NK-92 treated with Interleukin-12 subunit alpha and Interleukin-12 subunit beta, amount 100 ng/mL, for 24 hours (cell line): Measurements from ENCODE around the gene EMP3.
"Not testable (repeated sequence)": the region's sequence is repeated elsewhere in the genome, so short reads cannot be mapped to it uniquely, and the experiment has no call there.

Experiments
- DNase-seq: peaks from one replicate; lab custom pipeline; 2025; lab: John Stamatoyannopoulos, UW

Gene EMP3

DNA sequence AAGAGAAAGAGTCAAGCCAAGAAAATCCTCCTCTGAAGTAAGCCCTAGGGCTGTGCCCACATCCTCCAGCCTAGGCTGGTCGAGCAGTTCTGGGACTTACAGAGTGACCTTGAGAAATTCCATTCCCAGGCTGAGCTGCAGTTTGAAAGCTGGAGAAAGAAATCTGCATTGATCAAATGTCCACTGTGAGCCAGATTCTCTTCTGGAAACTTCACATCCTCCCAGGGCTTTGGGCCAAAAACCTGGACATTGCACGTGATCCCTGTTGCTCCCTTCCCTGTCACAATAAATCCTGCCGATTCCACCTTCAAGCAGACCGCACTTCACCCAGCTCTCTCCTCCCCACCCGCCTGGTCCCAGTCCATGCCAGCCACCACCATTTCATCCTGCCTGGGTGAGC lies 22.7 kb downstream of the EMP3 start:
- DNase-seq = no peak

GRCh38 chr19:48348737-48349136 lies 23.4 kb downstream of the EMP3 start:
- DNase-seq = no peak

GRCh38 chr19:48350856-48351255 lies 25.5 kb downstream of the EMP3 start:
- no peak for DNase-seq

DNA sequence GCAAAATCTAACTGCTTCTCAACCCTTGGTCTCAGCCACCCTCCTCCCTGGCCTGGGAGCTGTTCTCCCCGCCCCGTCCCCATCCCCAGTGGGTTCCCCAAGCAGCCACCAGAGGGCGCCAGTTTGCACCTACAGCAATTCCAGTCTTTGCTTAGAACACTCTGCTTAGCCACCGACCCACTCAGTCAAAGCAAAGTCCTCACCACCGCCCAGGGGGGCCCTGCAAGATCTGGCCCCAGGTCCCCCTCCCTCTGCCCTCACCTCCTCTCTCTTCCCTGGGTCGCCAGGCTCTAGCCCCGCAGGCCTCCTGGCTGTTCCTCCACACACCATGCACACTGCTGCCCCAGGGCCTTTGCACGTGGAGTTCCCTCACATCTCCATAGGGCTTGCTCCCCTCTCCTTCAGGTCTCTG lies 26.0 kb downstream of the EMP3 start:
- peak; percentile 51 for DNase-seq

DNA sequence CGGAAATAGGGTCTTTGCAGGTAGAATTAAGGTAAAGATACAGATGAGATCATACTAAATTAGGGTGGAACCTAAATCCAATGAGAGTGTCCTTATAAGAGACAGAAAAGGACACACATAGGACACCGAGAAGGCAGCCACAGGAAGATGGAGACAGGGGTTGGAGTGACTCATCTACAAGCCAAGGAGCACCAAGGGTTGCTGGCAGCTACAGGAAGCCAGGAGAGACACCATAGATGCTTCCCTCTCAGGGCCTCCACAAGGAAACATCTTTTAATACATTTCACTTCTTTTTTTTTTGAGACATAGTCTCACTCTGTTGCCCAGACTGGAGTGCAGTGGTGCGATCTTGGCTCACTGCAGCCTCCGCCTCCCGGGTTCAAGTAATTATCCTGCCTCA lies 28.3 kb downstream of the EMP3 start:
- no peak for DNase-seq

DNA sequence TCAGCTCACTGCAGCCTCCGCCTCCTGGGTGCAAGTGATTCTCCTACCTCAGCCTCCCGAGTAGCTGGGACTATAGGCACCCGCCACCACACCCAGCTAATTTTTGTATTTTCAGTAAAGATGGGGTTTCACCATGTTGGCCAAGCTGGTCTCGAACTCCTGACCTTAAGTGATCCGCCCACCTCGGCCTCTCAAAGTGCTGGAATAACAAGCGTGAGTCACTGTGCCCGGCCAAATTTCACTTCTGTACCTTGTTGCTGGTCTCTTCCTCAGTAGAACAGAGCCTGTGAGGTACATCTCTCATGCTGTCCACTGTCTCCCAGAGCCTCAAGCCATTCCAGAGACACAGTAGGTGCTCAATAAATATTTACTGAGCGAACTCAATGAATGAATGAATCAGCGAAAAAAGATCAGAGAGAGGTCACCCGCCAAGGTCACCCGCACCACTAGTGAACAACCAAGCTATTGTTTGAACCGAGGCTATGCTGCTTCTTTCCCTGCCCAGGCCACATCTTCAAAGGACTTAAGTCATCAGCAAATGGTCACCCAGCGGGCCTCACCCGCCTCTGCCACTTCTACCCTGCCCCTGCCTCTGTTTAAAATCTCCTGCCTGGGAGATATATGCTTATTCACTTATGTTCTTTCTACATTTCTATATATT lies 29.1 kb downstream of the EMP3 start:
- no peak for DNase-seq

- no peak for DNase-seq
These were observed 30.1 kb downstream of the EMP3 start for GRCh38 chr19:48355365-48355954.

DNA sequence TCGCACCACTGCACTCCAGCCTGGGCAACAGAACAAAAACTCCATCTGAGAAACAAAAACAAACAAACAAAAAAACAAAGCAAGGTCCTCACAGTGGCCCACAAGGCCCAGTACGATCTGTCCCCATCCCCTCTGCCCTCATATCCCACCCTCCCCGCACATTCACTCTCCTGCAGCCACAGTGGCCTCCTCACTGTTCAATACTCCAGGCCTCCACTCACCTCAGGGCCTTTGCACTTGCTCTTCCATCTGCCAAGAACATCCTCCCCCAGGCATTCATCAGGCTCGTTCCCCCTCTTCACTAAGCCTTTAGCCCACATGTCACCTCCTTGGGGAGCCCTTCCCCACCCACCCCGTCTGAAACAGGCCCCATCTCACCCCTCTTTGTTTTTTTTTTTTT lies 33.8 kb downstream of the EMP3 start:
- no peak for DNase-seq

GRCh38 chr19:48361912-48362311 lies 36.6 kb downstream of the EMP3 start:
- DNase-seq = no peak

DNA sequence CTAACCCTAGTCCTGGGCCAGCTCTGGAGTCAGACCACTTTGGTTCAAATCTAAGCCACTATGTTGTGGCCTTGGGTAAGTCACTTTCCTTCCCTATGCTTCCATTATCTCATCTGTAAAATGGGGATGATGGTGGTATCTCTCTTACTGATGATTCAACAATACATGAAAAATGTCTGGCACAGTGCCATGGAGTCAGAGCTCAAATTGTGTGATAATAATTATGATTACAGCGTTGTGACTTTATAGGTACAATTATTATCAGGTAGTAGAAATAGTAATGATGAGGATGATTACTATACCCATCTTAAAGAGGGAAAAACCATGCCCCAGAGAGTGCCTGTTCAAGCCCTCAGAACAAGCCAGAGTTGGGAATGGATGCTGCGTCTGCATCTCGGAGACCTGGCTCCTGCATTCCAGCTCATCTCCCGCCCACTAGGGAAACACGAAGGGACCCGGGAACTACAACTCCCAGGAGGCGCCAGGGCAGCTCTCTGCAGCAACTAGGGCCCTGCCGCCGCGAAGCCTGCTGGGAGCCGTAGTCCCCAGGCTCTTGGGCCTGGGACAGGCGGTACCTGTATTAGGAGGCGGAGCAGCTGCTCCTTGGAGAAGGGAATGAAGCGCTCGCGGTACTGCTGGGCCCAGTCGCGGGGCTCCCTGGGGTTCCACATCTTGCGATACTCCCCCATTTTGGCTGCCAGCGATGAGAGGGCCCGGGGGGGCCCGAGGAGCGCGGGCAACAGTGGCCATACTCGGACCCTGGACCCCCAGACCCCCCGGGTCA lies 37.6 kb downstream of the EMP3 start:
- peak; percentile 91 for DNase-seq

- DNase-seq = no peak
These were observed 38.1 kb downstream of the EMP3 start for GRCh38 chr19:48363500-48363809.

DNA sequence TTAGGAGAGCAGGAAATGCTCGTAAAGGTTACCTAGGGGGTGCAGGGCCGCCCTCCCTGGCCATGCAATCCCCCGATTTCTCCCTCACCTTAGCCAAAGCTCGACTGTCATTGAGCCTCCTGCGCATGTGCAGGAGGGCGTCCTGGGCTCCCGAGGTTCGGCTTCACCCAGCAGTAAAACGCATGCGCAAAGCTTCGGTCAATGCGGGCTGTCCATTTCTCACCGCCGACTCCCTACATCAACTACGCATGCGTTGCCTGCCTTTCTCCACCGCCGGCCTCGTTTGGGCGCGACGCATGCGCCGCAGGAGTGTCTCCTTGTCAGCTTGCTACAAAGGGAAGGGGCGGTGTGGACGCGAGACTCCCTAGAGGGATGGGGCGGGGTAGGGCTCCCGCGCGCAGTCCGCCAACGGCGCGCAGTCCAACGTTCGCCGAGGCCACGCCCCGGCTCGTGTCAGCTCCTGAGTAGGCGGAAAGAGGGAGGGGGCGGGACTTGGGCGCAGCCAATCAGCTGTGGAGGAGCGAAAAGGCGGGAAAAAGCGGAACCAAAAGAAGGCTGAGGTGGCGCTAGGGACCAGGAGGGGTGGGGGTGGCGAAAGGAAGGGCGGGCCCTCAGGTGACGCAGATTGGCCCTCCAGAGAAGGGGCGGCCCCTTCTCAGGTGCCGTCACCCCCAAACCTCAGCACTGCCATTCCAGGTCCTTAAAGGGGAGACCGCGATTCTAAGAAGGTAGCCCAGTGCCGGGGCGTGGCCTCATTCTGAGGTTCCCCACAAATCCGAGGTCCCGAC lies 38.7 kb downstream of the EMP3 start, which contains the start of the genes SYNGR4 and TMEM143:
Gene SYNGR4 (plus strand): TSS at position 558 of the 788 bp plus-strand sequence. CDS start 1,476 bp downstream, outside the sequence.
Gene TMEM143 (minus strand): TSS at position 131 of the 788 bp plus-strand sequence. CDS start 20 bp downstream, at position 111.
- DNase-seq = peak; percentile 99

- DNase-seq = no peak
These were observed 39.4 kb downstream of the EMP3 start for GRCh38 chr19:48364598-48365348.

- no peak for DNase-seq
These were observed 40.2 kb downstream of the EMP3 start for GRCh38 chr19:48365602-48366001.

DNA sequence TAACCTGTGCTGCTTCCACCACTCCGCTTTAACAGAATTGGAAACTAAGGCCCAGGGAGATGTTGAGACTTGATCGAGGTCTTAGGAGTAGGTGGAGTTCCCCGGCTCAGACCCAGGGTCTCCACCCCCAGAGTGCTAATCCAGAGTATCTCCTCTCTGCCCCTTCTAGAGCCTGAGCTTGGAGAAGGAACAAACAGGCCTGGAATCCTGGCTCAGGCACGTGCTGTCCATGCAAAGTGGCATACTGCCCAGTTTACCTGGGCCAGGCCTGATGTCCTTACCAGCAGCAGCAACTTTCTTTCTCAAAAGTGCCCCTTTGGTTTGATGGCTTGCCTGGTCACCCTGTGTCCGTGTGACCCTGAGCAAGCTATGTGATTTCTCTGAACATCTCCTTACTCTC lies 42.5 kb downstream of the EMP3 start:
- DNase-seq = no peak

DNA sequence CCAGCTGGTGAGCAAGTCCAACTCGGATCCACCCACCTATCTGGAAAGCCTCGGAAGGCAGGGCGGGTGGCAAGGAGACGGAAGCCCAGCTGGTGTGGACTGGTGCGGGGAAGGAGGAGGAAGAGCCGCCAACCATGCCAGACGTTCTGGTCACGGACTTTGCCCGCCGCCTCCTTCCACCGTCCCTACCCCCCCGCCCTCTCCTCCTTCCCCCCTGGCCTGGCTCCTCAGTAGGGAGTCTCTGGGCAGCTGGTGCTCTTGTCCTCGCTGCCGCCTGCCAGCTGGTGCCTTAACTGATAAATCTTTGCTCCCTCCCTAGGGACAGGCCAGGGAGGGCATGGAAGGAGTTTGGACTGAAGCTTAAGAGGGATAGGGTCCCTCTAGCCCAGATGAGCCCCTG lies 43.6 kb downstream of the EMP3 start:
- DNase-seq = no peak

DNA sequence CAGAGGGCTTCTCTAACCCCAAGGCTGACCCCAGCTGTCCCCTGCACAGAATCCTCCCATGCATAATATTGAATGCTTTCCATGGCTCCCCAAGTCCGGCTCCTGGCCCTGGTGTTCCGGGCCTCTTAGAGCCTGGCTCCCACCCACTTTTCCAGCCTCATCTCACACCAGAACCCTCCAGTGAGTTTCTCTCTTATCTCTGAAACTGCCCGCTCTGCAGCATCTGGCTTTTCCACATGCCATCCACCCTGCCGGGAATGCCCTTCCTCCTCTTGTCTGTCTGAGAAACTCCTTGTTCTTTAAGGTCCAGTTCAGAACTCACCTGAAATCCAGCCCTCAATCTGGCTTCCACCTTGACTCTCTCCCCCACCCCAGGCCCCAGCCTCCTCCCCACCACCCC lies 45.6 kb downstream of the EMP3 start:
- no peak for DNase-seq

- DNase-seq = no peak
These were observed 46.0 kb downstream of the EMP3 start for GRCh38 chr19:48371367-48371766.

DNA sequence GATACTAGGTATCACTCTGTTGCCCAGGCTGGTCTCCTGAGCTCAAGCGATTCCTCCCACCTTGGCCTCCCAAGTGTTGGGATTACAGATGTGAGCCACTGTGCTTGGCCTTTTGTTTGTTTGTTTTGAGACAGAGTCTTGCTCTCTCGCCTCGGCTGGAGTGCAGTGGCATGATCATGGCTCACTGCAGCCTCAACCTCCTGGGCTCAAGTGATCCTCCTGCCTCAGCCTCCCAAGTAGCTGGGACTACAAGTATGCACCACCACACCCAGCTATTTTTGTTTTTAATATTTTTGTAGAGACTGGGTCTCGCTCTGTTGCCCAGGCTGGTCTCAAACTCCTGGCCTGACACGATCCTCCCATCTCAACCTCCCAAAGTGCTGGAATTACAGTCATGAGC lies 46.4 kb downstream of the EMP3 start:
- not testable (repeated sequence) for DNase-seq

DNA sequence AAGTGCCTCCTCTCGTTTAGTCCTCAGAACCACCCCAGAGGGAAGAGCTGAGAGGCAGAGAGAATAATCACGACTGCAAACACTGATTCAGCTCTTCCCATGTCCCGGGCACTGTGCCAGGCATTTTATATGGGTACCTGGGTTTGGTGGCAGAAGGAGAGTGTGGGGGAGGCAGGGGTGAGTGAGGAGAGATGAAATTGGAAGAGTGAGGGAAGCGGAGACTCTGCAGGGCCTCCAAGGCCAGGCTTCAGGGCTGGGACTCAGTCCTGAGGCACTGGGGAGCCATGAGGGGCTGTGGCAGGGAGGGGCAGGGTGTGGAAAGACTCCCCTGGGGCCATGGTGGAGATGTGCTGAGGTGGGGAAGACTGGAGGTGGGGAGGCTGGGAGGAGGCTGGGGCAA lies 47.6 kb downstream of the EMP3 start:
- no peak for DNase-seq

DNA sequence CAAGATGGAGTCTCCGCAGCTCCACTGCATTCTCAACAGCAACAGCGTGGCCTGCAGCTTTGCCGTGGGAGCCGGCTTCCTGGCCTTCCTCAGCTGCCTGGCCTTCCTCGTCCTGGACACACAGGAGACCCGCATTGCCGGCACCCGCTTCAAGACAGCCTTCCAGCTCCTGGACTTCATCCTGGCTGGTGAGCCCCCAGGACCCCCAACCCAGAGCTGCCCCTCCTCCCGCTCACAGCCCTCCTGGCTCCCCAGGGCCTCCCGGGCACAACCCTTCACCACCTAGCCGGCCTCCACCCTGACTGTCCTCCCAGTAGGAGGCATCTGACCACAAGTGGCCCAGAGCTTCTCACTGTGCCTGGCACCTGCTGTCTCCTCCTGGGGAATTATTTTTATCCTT lies 48.2 kb downstream of the EMP3 start:
- no peak for DNase-seq

- no peak for DNase-seq
These were observed 52.8 kb downstream of the EMP3 start for GRCh38 chr19:48378194-48378570.
